ENCODE data around the gene TMTC2.

Gene TMTC2

GRCh38 chr12:83074358-83074894 is 387.7 kb downstream of the TMTC2 start:
- no peak overlapping the region for H3K4me3 ChIP-seq (ENCODE audit: low read length)
- TF ChIP-seq, protein P1, sequence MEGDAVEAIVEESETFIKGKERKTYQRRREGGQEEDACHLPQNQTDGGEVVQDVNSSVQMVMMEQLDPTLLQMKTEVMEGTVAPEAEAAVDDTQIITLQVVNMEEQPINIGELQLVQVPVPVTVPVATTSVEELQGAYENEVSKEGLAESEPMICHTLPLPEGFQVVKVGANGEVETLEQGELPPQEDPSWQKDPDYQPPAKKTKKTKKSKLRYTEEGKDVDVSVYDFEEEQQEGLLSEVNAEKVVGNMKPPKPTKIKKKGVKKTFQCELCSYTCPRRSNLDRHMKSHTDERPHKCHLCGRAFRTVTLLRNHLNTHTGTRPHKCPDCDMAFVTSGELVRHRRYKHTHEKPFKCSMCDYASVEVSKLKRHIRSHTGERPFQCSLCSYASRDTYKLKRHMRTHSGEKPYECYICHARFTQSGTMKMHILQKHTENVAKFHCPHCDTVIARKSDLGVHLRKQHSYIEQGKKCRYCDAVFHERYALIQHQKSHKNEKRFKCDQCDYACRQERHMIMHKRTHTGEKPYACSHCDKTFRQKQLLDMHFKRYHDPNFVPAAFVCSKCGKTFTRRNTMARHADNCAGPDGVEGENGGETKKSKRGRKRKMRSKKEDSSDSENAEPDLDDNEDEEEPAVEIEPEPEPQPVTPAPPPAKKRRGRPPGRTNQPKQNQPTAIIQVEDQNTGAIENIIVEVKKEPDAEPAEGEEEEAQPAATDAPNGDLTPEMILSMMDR (conservative IDR thresholded peaks at IDR 0.05; ENCODE audit: low read length) = no peak
- no peak for DNase-seq (ENCODE audit: low read depth)

- no peak overlapping the region for H3K4me3 ChIP-seq (ENCODE audit: low read length)
- DNase-seq (ENCODE audit: low read depth) = no peak
- TF ChIP-seq, protein P1 (conservative IDR thresholded peaks at IDR 0.05; ENCODE audit: low read length) = no peak
Observed at GRCh38 chr12:83075471-83075870, 388.8 kb downstream of the TMTC2 start.

DNA sequence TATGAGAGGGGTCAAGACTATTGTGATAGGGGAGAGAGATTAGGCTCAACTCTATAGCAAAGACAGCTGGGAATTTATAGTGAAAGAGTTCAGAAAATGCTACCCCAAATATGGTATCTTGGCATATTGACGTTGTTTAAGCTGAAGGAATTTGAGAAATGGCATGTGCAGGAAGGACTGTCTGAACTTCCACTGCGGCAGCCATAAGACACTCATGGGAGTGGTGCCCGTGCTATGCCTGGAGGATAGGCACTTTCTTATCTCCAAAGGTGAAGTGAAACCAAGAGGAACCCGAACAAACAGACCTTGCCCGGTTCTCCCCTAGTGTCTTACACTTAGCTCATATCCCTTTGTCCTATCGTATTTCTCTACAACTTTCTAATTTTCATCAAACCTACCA is 390.3 kb downstream of the TMTC2 start:
- no peak overlapping the region for H3K4me3 ChIP-seq (ENCODE audit: low read length)
- TF ChIP-seq, protein P1 (conservative IDR thresholded peaks at IDR 0.05; ENCODE audit: low read length) = no peak
- DNase-seq (ENCODE audit: low read depth) = no peak

DNA sequence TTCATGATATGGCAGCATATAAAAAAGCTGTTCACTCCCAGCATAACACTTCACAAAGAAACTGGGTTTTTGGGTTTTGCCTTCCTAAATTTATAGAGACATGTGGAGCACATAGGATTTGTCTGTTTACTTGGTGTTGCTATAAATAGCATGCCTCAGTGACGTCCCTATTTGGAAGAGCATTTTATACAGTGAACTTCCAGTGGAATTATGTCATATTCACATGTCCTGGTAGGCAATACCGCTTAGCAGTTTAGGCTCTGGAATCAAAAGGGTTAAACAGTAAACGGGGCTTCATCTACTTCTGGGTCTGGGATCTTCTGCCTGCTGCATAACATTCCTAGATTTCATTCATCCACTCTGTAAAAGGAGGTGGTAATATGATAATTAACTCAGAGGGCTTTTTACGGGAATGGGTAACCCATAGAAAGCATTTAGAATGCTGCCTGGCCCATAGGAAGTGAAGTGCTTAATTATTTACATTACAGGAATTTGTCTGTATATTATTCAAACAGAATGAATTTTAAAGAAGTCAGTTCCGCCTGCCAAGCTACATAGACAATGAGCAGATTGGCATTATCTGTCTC is 396.1 kb downstream of the TMTC2 start:
- DNase-seq (ENCODE audit: low read depth) = no peak
- no peak overlapping the region for H3K4me3 ChIP-seq (ENCODE audit: low read length)
- TF ChIP-seq, protein P1 (conservative IDR thresholded peaks at IDR 0.05; ENCODE audit: low read length) = no peak

- TF ChIP-seq, protein P1 (conservative IDR thresholded peaks at IDR 0.05; ENCODE audit: low read length) = no peak
- DNase-seq (ENCODE audit: low read depth) = no peak
- no peak overlapping the region for H3K4me3 ChIP-seq (ENCODE audit: low read length)
Observed at GRCh38 chr12:83083616-83084015, 396.9 kb downstream of the TMTC2 start.

DNA sequence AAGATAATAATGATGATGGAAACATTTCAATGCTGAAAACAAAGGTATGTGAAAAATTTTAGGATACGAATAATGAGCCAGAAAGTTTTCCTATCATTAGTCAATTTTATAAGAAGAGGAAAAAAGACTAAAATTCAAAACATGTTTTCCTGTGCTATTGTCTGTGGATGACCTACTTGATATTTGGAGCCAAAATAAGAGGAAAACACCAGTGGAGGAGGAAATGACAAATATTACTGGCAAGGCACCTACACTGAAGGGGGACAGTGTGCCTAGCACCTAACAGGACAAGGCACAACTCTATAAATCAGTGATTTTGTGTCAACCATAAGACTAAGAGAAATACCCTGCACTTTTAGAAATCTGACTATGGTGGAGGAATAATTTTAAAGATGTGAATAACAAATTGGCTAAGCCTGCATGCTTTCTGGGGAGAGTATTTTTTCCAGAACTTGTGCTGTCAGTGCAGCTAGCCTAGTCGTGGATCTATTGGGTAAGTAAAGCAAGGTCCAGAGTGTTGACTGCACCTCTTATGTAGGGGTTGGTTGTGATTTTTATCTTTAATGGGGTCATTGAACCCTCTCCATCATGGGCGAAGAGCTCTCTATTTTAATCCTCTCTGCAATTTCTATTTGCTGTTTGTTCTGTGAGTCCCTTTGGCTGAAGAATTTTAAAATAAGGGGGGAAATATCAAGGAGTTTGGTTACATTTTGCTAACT is 398.0 kb downstream of the TMTC2 start:
- no peak for DNase-seq (ENCODE audit: low read depth)
- no peak overlapping the region for H3K4me3 ChIP-seq (ENCODE audit: low read length)
- TF ChIP-seq, protein P1 (conservative IDR thresholded peaks at IDR 0.05; ENCODE audit: low read length) = no peak

- DNase-seq (ENCODE audit: low read depth) = no peak
- TF ChIP-seq, protein P1 (conservative IDR thresholded peaks at IDR 0.05; ENCODE audit: low read length) = no peak
- no peak overlapping the region for H3K4me3 ChIP-seq (ENCODE audit: low read length)
Observed at GRCh38 chr12:83086023-83086422, 399.3 kb downstream of the TMTC2 start.
